Fibroblast of villous mesenchyme (primary cell): Measurements from ENCODE around the gene SLFN5. TPM values are rescaled to one million over a fixed set of nuclear protein-coding genes. Genes with fewer than 3 reads are reported as not detected.
"Not testable (repeated sequence)": the region's sequence is repeated elsewhere in the genome, so short reads cannot be mapped to it uniquely, and the experiment has no call there.

ENCODE experiments used
- DNase-seq: peaks from one replicate; pipeline ENCODE4 v3.0.0-alpha.2; 2010; ENCODE audit warnings: low read depth
- H3K4me3 ChIP-seq: 2 replicates; pipeline ENCODE4 v1.5.1; 2011; ENCODE audit warnings: low read depth, mild to moderate bottlenecking, low read length
- total RNA-seq: library from RNA; depleted of rRNA; stranded (reverse); fragments of >200 nt; gene quantifications from 2 replicates; pipeline ENCODE4 v1.2.3, GENCODE V29; 2012
- TF ChIP-seq, protein P1 (sequence below): IDR thresholded peaks from 2 replicates; pipeline ENCODE4 v1.5.1; 2012; ENCODE audit warnings: low read depth, mild to moderate bottlenecking, low read length; ENCODE audit not compliant: insufficient read depth

SLFN5 gene
- total RNA-seq, 1 donor, result 67.8 TPM

DNA sequence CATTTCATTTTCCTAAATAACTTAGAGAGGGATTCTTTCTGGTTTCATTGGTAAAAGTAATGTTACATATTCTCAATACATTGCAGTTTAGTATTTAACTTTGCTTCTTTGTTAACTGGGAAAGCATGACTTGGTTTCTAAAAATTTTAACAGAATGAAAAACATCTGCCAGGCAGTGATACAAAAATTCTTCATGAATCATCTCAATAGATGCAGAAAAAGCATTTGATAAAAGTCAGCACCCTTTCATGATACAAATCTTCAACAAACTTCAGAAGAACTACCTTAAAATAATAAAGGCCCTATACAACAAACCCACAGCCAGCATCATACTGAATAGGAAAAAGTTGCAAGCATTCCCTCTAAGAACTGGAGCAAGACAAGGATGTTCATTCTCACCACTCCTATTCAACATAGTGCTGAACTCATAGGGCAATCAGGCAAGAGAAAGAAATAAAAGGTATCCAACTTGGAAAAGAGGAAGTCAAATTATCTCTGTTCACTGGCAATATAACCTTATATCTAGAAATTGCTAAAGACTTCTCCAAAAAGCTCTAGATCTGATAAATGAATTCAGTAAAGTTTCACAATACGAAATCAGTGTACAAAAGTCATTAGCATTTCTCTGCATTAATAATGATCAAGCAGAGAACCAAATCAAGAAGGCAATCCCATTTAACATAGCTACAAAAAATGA lies 50.4 kb downstream of the SLFN5 start:
- TF ChIP-seq, protein P1, sequence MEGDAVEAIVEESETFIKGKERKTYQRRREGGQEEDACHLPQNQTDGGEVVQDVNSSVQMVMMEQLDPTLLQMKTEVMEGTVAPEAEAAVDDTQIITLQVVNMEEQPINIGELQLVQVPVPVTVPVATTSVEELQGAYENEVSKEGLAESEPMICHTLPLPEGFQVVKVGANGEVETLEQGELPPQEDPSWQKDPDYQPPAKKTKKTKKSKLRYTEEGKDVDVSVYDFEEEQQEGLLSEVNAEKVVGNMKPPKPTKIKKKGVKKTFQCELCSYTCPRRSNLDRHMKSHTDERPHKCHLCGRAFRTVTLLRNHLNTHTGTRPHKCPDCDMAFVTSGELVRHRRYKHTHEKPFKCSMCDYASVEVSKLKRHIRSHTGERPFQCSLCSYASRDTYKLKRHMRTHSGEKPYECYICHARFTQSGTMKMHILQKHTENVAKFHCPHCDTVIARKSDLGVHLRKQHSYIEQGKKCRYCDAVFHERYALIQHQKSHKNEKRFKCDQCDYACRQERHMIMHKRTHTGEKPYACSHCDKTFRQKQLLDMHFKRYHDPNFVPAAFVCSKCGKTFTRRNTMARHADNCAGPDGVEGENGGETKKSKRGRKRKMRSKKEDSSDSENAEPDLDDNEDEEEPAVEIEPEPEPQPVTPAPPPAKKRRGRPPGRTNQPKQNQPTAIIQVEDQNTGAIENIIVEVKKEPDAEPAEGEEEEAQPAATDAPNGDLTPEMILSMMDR, result no peak
- no peak overlapping the region for H3K4me3 ChIP-seq
- DNase-seq, result no peak

DNA sequence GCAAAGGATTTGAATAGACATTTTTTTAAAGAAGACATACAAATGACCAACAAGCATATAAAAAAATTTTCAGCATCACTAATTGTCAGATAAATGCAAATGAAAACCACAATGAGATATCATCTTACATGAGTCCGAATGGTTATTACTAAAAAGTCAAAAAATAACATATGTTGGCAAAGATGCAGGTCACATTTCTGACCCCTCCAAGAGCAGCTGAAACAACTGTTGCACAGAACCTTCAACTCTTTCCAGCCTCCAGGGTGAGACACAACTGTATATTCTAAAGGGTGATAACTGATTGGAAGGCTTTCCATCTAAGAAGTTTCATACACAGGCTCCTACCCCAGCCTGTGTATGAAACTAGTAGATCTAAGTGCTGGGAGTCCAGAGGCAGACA lies 51.9 kb downstream of the SLFN5 start:
- no peak for DNase-seq
- TF ChIP-seq, protein P1, result no peak
- no peak overlapping the region for H3K4me3 ChIP-seq

DNA sequence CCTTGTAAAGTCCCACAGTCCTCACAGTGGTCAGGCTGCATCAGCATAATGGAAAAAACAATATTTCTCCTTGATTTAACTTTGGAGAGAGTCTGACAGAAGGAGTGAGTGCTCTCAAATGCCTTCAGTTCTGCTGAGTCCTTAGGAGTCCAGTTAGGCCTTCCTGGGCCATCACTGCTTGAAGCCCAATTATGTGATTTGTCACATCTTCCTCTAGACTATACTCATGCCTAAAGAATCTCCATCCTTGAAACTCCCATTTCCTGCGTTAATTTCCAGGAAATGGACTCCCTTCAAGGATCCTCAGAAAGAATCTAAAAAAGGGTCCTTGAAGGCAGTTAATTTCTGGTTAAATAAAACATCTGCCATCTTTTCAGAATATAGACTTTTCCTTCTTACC lies 52.8 kb downstream of the SLFN5 start:
- H3K4me3 ChIP-seq, result no peak overlapping the region
- DNase-seq, result no peak
- TF ChIP-seq, protein P1, result no peak

DNA sequence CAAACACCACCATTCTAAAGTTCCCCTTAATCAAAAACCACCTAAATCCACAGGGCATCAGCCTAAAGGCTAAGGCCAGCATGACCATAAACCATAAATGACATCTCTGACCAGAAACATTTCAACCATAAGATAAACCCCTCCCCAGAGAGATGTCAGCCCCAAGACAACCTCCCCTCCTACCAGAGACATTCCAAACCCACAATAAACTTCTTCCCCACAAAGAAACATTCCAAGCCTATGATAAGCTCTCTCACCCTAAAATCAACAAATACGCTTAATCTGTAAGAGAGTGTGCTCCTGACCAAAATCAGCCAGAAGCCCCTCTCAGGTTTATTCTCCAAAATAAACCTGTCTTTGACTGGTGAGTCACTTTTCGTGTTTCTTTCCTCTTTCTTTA lies 54.8 kb downstream of the SLFN5 start:
- no peak overlapping the region for H3K4me3 ChIP-seq
- no peak for DNase-seq
- TF ChIP-seq, protein P1, result no peak

- H3K4me3 ChIP-seq, result no peak overlapping the region
- TF ChIP-seq, protein P1, result no peak
- no peak for DNase-seq
Observed at GRCh38 chr17:35298639-35299038, 55.8 kb downstream of the SLFN5 start.

GRCh38 chr17:35299135-35299534 lies 56.3 kb downstream of the SLFN5 start:
- H3K4me3 ChIP-seq, result no peak overlapping the region
- DNase-seq, result no peak
- TF ChIP-seq, protein P1, result no peak

GRCh38 chr17:35309345-35309744 lies 66.5 kb downstream of the SLFN5 start:
- H3K4me3 ChIP-seq, DNase-seq: not testable (repeated sequence)
